AG10803 (cell line): ENCODE measurements around the gene GLRA3.

Experiments used
- DNase-seq: peaks from one replicate; pipeline ENCODE4 v3.0.0; 2010; ENCODE audit warnings: low read depth
- H3K4me3 ChIP-seq: 2 replicates; pipeline ENCODE4 v1.5.1; 2011; ENCODE audit warnings: mild to moderate bottlenecking, low read length, control low read depth
- TF ChIP-seq, protein P1 (sequence below): conservative IDR thresholded peaks from 2 replicates; pipeline ENCODE4 v1.5.1; 2011; ENCODE audit warnings: mild to moderate bottlenecking, low read length, control low read depth, inconsistent platforms

Gene GLRA3

DNA sequence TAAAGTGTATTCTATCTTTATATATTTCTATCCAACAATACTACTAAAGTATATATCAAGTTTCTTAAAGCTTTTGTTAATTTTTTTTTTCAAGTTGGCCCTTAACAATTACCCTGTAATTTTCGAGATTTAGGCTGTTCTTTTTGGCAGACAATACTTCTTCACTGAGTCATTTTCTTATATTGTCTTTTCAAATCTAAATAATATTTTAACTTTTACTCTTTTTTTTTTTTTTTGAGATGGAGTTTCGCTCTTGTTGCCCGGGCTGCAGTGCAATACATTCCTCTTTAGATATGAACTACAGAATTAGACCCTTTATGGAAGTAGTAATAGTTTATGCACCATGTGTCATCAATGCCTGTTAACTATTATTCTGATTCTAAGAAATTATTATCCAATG, 120.7 kb downstream of the GLRA3 start:
- TF ChIP-seq, protein P1, sequence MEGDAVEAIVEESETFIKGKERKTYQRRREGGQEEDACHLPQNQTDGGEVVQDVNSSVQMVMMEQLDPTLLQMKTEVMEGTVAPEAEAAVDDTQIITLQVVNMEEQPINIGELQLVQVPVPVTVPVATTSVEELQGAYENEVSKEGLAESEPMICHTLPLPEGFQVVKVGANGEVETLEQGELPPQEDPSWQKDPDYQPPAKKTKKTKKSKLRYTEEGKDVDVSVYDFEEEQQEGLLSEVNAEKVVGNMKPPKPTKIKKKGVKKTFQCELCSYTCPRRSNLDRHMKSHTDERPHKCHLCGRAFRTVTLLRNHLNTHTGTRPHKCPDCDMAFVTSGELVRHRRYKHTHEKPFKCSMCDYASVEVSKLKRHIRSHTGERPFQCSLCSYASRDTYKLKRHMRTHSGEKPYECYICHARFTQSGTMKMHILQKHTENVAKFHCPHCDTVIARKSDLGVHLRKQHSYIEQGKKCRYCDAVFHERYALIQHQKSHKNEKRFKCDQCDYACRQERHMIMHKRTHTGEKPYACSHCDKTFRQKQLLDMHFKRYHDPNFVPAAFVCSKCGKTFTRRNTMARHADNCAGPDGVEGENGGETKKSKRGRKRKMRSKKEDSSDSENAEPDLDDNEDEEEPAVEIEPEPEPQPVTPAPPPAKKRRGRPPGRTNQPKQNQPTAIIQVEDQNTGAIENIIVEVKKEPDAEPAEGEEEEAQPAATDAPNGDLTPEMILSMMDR: no peak
- H3K4me3 ChIP-seq: no peak overlapping the region
- no peak for DNase-seq

DNA sequence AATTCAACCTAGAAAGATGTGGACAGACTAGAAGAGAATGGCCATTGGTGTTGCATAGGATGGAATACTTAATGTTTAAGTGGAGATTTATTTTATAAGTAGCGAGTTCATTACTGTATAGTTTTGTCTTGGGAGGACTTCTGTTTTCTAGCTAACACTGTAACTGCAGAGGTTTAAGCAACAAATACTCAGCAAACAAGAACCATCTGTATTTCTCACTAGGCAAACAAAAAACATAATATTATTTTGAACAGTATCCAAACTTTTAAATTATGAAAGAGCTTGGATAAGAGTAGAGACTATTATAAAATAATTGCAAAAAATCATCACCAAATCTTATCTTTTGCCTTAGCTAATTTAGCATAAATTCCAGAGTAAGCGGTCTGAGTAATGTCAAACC, 121.1 kb downstream of the GLRA3 start:
- TF ChIP-seq, protein P1: no peak
- no peak for DNase-seq
- H3K4me3 ChIP-seq: no peak overlapping the region

DNA sequence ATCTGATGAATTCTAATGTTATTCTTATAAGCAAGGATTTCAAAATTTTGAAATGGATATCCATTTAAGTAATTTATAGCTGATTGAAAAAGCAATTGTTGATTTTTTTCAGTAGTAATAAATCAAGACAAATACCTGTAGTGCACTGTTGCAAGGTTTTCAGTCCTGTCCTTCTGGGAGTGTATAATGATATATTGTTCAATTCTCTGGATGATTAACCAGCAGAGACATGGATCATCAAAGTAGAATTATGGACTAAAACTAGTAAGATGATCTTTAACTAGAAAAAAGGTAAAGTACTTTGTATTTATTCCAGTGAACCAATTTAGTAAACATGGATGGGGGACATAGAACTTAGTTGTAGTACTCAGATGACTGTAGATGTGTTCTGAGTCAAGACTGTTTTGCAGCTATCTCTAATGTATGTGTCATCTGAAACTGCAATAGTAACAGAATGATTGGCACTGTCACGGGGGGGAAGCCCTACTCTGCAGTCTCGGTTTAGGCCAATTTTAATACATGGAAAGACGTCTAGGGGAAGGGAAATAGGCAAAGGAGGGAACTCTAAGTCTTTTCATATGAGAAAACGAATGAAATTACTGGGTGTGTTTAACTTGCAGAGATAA, 121.9 kb downstream of the GLRA3 start:
- H3K4me3 ChIP-seq: no peak overlapping the region
- TF ChIP-seq, protein P1: no peak
- no peak for DNase-seq

DNA sequence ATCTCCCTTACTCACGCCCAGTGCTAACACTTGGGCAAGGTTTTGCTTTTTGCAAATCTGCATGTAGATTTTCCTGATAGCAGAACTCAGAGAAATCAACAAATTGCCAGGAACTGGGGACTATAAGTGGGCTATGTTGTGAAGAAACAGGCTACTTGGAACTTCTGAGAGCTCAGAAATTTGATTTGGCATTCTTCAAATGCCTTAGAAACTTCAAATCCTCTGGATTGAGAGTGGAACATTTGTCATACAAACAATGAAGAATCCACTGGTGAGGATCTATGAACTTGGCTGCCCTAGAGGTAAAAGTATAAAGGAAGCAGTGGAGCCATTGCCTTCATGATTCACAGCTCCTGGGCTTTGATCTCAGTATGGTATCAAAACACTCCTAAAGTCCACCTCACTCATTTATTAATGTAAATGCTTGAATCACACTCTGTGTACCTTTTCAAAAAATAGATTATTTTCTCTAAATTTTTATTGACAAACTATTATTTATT, 126.0 kb downstream of the GLRA3 start:
- peak; percentile 38 for DNase-seq
- H3K4me3 ChIP-seq: no peak overlapping the region
- TF ChIP-seq, protein P1: no peak

DNA sequence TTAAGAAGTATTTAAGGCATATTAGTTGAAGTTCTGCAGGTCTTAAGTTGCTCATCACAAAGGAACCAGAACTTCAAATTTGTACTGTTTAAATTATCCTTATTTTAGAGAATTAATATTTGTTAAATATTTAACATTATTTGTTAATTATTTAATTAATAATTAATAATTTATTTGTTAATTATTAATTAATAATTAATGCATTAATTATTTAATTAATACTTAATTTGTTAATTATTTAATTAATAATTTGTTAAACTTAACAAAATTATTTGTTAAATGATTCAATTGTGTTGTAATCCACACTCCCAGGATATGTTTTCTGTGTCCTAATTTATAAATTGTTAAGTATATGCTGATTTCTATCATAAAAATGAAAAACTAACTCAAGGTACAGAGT, 129.4 kb downstream of the GLRA3 start:
- TF ChIP-seq, protein P1: no peak
- DNase-seq: no peak
- no peak overlapping the region for H3K4me3 ChIP-seq

DNA sequence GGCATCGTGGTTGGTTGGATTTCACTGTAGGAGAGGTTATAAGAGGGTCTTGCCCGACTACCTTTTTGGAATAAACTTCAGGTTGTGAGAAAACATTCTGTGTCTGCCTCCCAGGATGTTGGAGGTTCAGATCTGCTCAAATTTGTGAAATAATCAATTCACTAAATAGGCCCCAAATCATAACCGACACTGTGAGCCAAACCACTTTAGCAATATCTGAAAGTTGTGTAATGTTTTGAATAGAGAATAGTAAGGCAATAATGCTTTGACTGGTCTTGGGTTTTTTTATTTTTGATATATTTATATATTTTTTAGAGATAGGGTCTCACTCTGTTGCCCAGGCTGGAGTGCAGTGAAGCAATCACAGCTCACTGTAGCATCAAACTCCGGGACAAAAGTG, 131.2 kb downstream of the GLRA3 start:
- TF ChIP-seq, protein P1: no peak
- DNase-seq: peak; percentile 8
- H3K4me3 ChIP-seq: no peak overlapping the region

DNA sequence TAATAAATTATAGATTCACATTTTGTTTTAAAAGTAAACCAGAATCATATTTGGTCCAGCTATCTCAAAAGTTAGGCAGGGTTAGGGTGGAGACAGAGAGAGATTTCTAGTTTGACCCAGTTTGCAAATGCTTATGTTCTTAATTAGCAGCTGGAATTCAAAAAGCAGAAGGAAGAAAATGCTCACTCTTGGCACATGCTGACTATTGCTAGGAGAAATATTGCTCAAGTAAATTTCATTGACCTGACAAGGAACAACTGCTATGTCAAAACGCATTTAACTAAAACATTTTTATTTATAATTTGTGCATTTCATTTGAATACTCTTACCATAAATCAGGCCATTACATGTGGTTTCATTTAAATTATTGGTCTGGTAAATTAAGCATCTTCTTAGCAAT, 131.8 kb downstream of the GLRA3 start:
- DNase-seq: peak; percentile 83
- no peak overlapping the region for H3K4me3 ChIP-seq
- TF ChIP-seq, protein P1: no peak
